GM10266 (cell line): ENCODE measurements around the gene UNCX.

Experiments used
- DNase-seq: peaks from one replicate; pipeline ENCODE4 v3.0.0; 2012; ENCODE audit errors: extremely low spot score
- CTCF ChIP-seq: IDR thresholded peaks from 2 replicates; pipeline ENCODE4 v1.5.1; 2012; ENCODE audit warnings: mild to moderate bottlenecking, low read depth; ENCODE audit not compliant: control insufficient read depth, insufficient read depth; ENCODE audit errors: missing control alignments

UNCX gene

GRCh38 chr7:1264345-1265280 is 31.9 kb downstream of the UNCX start:
- DNase-seq: no peak
- no peak for TF ChIP-seq CTCF

GRCh38 chr7:1267016-1267900 is 34.6 kb downstream of the UNCX start:
- TF ChIP-seq CTCF: no peak
- no peak for DNase-seq

- DNase-seq: no peak
- TF ChIP-seq CTCF: no peak
These were observed 35.6 kb downstream of the UNCX start for GRCh38 chr7:1268076-1268815.

GRCh38 chr7:1268866-1269265 is 36.2 kb downstream of the UNCX start:
- DNase-seq: no peak
- TF ChIP-seq CTCF: no peak

GRCh38 chr7:1269336-1269890 is 36.7 kb downstream of the UNCX start:
- TF ChIP-seq CTCF: no peak
- DNase-seq: no peak

GRCh38 chr7:1270181-1270580 is 37.5 kb downstream of the UNCX start:
- TF ChIP-seq CTCF: no peak
- DNase-seq: no peak
